HepG2 (cell line): Measurements from ENCODE around the gene MDP1. TPM values are rescaled to one million over a fixed set of nuclear protein-coding genes. Genes with fewer than 3 reads are reported as not detected.
A peak's percentile ranks its signal among the peaks of the same experiment; 100 is the strongest.

Source experiments
- FOXC1 ChIP-seq: sonication (generic); formaldehyde crosslinking; IDR thresholded peaks from 2 replicates; pipeline ENCODE4 v1.8.0; 2022; ENCODE audit warnings: mild to moderate bottlenecking, missing genetic modification reagents, borderline replicate concordance
- KLF12 ChIP-seq: sonication (generic); formaldehyde crosslinking; IDR thresholded peaks from 2 replicates; pipeline ENCODE4 v1.4.0; 2020; ENCODE audit warnings: missing genetic modification reagents, borderline replicate concordance
- KLF16 ChIP-seq, 2 experiments: sonication (generic) in 1 of 2; formaldehyde crosslinking in 1 of 2; IDR thresholded peaks; 2 replicates each; pipeline versions ENCODE4 v1.6.1 to v1.8.0; 2016 to 2023; ENCODE audit warnings: missing genetic modification reagents in 2 of 2, missing compliant biosample characterization in 1 of 2
- MEIS2 ChIP-seq: sonication (generic); formaldehyde crosslinking; IDR thresholded peaks from 2 replicates; pipeline ENCODE4 v1.9.0; 2021; ENCODE audit warnings: mild to moderate bottlenecking, missing genetic modification reagents
- PRDM15 ChIP-seq: sonication (generic); formaldehyde crosslinking; IDR thresholded peaks from 2 replicates; pipeline ENCODE4 v1.4.0; 2020; ENCODE audit warnings: missing genetic modification reagents
- PRPF4 ChIP-seq: fragments of 200-400 bp; formaldehyde crosslinking; IDR thresholded peaks from 2 replicates; pipeline ENCODE4 v1.6.1; 2016; ENCODE audit warnings: low read length, low read depth; ENCODE audit not compliant: poor library complexity, severe bottlenecking
- RARA ChIP-seq: IDR thresholded peaks from 2 replicates; pipeline ENCODE4 v1.6.1; 2016; ENCODE audit warnings: missing genetic modification reagents, missing compliant biosample characterization
- RXRB ChIP-seq: IDR thresholded peaks from 2 replicates; pipeline ENCODE4 v1.6.1; 2016; ENCODE audit warnings: borderline replicate concordance, missing genetic modification reagents, missing compliant biosample characterization
- SCMH1 ChIP-seq: sonication (generic); formaldehyde crosslinking; IDR thresholded peaks from 2 replicates; pipeline ENCODE4 v1.9.0; 2021; ENCODE audit warnings: missing genetic modification reagents, mild to moderate bottlenecking, borderline replicate concordance
- THRA ChIP-seq: sonication (generic); formaldehyde crosslinking; IDR thresholded peaks from 2 replicates; pipeline ENCODE4 v1.4.0; 2020; ENCODE audit warnings: missing genetic modification reagents, borderline replicate concordance
- TOPORS ChIP-seq: sonication (generic); formaldehyde crosslinking; IDR thresholded peaks from 2 replicates; pipeline ENCODE4 v1.8.0; 2023; ENCODE audit warnings: mild to moderate bottlenecking, missing genetic modification reagents
- ZNF235 ChIP-seq: sonication (generic); formaldehyde crosslinking; IDR thresholded peaks from 2 replicates; pipeline ENCODE4 v1.8.1; 2023; ENCODE audit warnings: mild to moderate bottlenecking, missing genetic modification reagents, borderline replicate concordance
- ZNF407 ChIP-seq: sonication (generic); formaldehyde crosslinking; IDR thresholded peaks from one replicate; pipeline ENCODE4 v1.5.1; 2020; ENCODE audit warnings: mild to moderate bottlenecking, missing genetic modification reagents; ENCODE audit errors: not compliant biosample characterization
- ZNF773 ChIP-seq: sonication (generic); formaldehyde crosslinking; IDR thresholded peaks from 2 replicates; pipeline ENCODE4 v1.4.0; 2020; ENCODE audit warnings: missing genetic modification reagents, borderline replicate concordance
- ZZZ3 ChIP-seq: sonication (generic); formaldehyde crosslinking; IDR thresholded peaks from 2 replicates; pipeline ENCODE4 v1.4.0; 2020; ENCODE audit warnings: missing genetic modification reagents, mild to moderate bottlenecking, borderline replicate concordance
- polyA plus RNA-seq, 8 experiments: library from polyadenylated mRNA; depleted of rRNA in 3 of 8; stranded (reverse) in 7 of 8; unstranded in 1 of 8; fragments of >200 nt; fragmentation: Illumina TruSeq in 4 of 8; extraction: Trizol in 4 of 8; gene quantifications; 2 replicates each; pipeline versions ENCODE4 v1.2.1 to v1.2.3, GENCODE V29; 2011 to 2016; ENCODE audit warnings: low read depth in 4 of 8, missing spikeins in 1 of 8, mixed read lengths in 1 of 8; ENCODE audit not compliant: insufficient read depth in 1 of 8
- total RNA-seq, 5 experiments: library from RNA; depleted of rRNA; stranded (reverse); fragments of >200 nt; fragmentation: Illumina TruSeq; extraction: Trizol; gene quantifications; 2 replicates each; pipeline ENCODE4 v1.2.3, GENCODE V29; 2016; ENCODE audit warnings: low read depth in 1 of 5

The MDP1 gene
- total and polyA plus RNA-seq, 2 of the 13 experiments (the other 11 are each of a cell fraction or from before 2014, with no cell fraction given) = 44.1 to 48.7 TPM

- TF ChIP-seq ZNF407 (peak; percentile 99), PRPF4 (peak; percentile 66), SCMH1 (no peak), ZNF235 (CRISPR knock-in tag) (peak; percentile 99; the same call in 1 of the 2 replicates), RXRB (CRISPR knock-in tag) (peak; percentile 97), FOXC1 (peak; percentile 99), ZZZ3 (peak; percentile 87), MEIS2 (peak; percentile 66), THRA (CRISPR knock-in tag) (peak; percentile 93; the same call in 1 of the 2 replicates), RARA (peak; percentile 60), PRDM15 (CRISPR knock-in tag) (no peak), KLF16 (CRISPR knock-in tag; IDR thresholded peaks at IDR 0.05) (peak; percentile 97 to 100), TOPORS (CRISPR knock-in tag) (peak; percentile 99), ZNF773 (CRISPR knock-in tag) (peak; percentile 93), KLF12 (CRISPR knock-in tag) (peak; percentile 100)
These were observed 27.4 kb downstream of the MDP1 start, which contains the start of gene IPO4 (continued) for GRCh38 chr14:24188251-24189058.
